ENCODE data around the gene RFC3. TPM values are rescaled to one million over a fixed set of nuclear protein-coding genes. Genes with fewer than 3 reads are reported as not detected.

RFC3 gene
- polyA plus RNA-seq, 1 of the 3 experiments (the other 2 are of a cell fraction), result 15.8 TPM

GRCh38 chr13:33773790-33774462 is 44.0 kb upstream of the RFC3 start:
- DNase-seq, result no peak
- Histone ChIP-seq H3K4me1 (ENCODE audit: control insufficient read depth in 1 of 2, insufficient read depth in 2 of 2, low read depth in 1 of 2, low read length in 1 of 2) (no peaks in the 10 kb centered on the region; a peak in 2 of 4 replicates), H3K27me3 (ENCODE audit: insufficient read depth) (no peaks in the 10 kb centered on the region), H3K27ac (ENCODE audit: low read depth in 2 of 2, low read length in 1 of 2) (no peak overlapping the region), H3K9me2 (no peaks in the 10 kb centered on the region), H3K4me2 (no peak overlapping the region), H3K79me2 (ENCODE audit: insufficient read depth) (no peaks in the 10 kb centered on the region), H3K9me3 (0 out of 2 replicates have a peak, but pooled peaks cover 3% of the 10 kb centered on the region), H3K9ac (no peak overlapping the region), H2AFZ (ENCODE audit: low read depth) (no peak overlapping the region), H3K4me3 (ENCODE audit: low read depth in 2 of 2, low read length in 1 of 2) (no peak overlapping the region), H3F3A (replicated peaks; ENCODE audit: insufficient read depth) (no peaks in the 10 kb centered on the region), H4K20me1 (ENCODE audit: insufficient read depth) (no peaks in the 10 kb centered on the region), H3K36me3 (replicated peaks in 1 of 2; ENCODE audit: control insufficient read depth in 1 of 2, insufficient read depth in 2 of 2, low read length in 1 of 2) (no peaks in the 10 kb centered on the region)
- 89% methylated on average over 5 of the region's 5 CpGs for WGBS (ENCODE audit: low lambda C conversion rate)
- ChIA-PET POLR2A (no interaction called here), CTCF (interaction anchor here (0.8 to 1.3 kb wide), 2 partner anchors 21 to 50 kb away, joined by 3 to 4 read pairs; no protein-coding TSS in a partner anchor)
- TF ChIP-seq GATA2 (CRISPR knock-in tag; IDR thresholded peaks at IDR 0.05), result no peak
- TF ChIP-seq JUND (IDR thresholded peaks at IDR 0.05), result no peak
- no peak for TF ChIP-seq RCOR1 (IDR thresholded peaks at IDR 0.05; ENCODE audit: low read length)
- TF ChIP-seq MAX (IDR thresholded peaks at IDR 0.05; ENCODE audit: low read depth), result no peak
- no peak for TF ChIP-seq SMC3 (IDR thresholded peaks at IDR 0.05; ENCODE audit: low read depth, low read length)
- TF ChIP-seq YY1 (IDR thresholded peaks at IDR 0.05; ENCODE audit: low read depth), result no peak
- TF ChIP-seq RAD21 (IDR thresholded peaks at IDR 0.05; ENCODE audit: low read length), result no peak
- no peak for TF ChIP-seq FOXJ3 (CRISPR knock-in tag; IDR thresholded peaks at IDR 0.05)
- TF ChIP-seq TCF12 (IDR thresholded peaks at IDR 0.05), result no peak
- TF ChIP-seq USF2 (IDR thresholded peaks at IDR 0.05; ENCODE audit: borderline replicate concordance, low read depth, low read length), result no peak
- no peak for TF ChIP-seq CHD2 (IDR thresholded peaks at IDR 0.05; ENCODE audit: low read length, partially characterized antibody)
- TF ChIP-seq NFIC (IDR thresholded peaks at IDR 0.05; ENCODE audit: borderline replicate concordance), result no peak
- TF ChIP-seq CTCF (IDR thresholded peaks at IDR 0.05), result no peak
- TF ChIP-seq SIN3A (IDR thresholded peaks at IDR 0.05; ENCODE audit: borderline replicate concordance, low read depth, low read length), result no peak

All from SK-N-SH (cell line).